Panc1 (cell line): ENCODE data around the gene NF1. TPM values are rescaled to one million over a fixed set of nuclear protein-coding genes. Genes with fewer than 3 reads are reported as not detected.

Experiments used
- ATAC-seq: fragments of 200-7000 bp; cut with Tn5 transposase; 2 replicates; pipeline ENCODE4 v1.9.1; 2020; ENCODE audit warnings: mild to moderate bottlenecking, moderate library complexity
- BruUV-seq: library from RNA; stranded (reverse); fragments of 400-500 nt; replicated peaks from 2 replicates; lab custom pipeline; 2021; lab: Mats Ljungman, UMichigan
- CTCF ChIA-PET: fragments of 300-600 bp; sonication (Branson Sonifier 250); formaldehyde crosslinking; loops from one replicate; lab custom pipeline; 2022; ENCODE audit warnings: antibody characterized with exemption; lab: Charles Lee
- POLR2A ChIA-PET: fragments of 300-600 bp; sonication (Branson Sonifier 250); formaldehyde crosslinking; loops from one replicate; lab custom pipeline; 2022; ENCODE audit warnings: antibody characterized with exemption; lab: Charles Lee
- DNase-seq: peaks from one replicate; pipeline ENCODE4 v3.0.0-alpha.2; 2010; ENCODE audit warnings: low read depth, low spot score
- H3K27ac ChIP-seq: 2 replicates; pipeline ENCODE4 v1.5.1; 2011; ENCODE audit warnings: mild to moderate bottlenecking, low read length, inconsistent platforms
- H3K27me3 ChIP-seq: fragments of 200-500 bp; sonication (Bioruptor generic); 2 replicates; pipeline ENCODE4 v1.6.0; 2014; ENCODE audit warnings: low read length, inconsistent platforms; ENCODE audit not compliant: control insufficient read depth, insufficient read depth
- H3K36me3 ChIP-seq: fragments of 200-500 bp; sonication (Bioruptor generic); 2 replicates; pipeline ENCODE4 v1.5.1; 2014; ENCODE audit warnings: inconsistent platforms, mild to moderate bottlenecking, low read length, moderate library complexity; ENCODE audit not compliant: control insufficient read depth, insufficient read depth
- H3K4me1 ChIP-seq: 2 replicates; pipeline ENCODE4 v1.5.1; 2011; ENCODE audit warnings: inconsistent platforms, mild to moderate bottlenecking, low read length, moderate library complexity; ENCODE audit not compliant: control insufficient read depth, insufficient read depth
- H3K4me3 ChIP-seq, 2 experiments: 2 replicates each; pipeline ENCODE4 v1.5.1; 2011 to 2012; ENCODE audit warnings: low read depth in 2 of 2, low read length in 2 of 2, mild to moderate bottlenecking in 2 of 2, inconsistent platforms in 1 of 2, moderate library complexity in 1 of 2
- H3K9me3 ChIP-seq: fragments of 200-500 bp; sonication (Bioruptor generic); 2 replicates; pipeline ENCODE4 v1.5.1; 2014; ENCODE audit warnings: low read depth, mild to moderate bottlenecking, inconsistent platforms, low read length, moderate library complexity; ENCODE audit not compliant: control insufficient read depth, insufficient read depth
- POLR2AphosphoS5 ChIP-seq: IDR thresholded peaks from 2 replicates; pipeline ENCODE4 v1.6.1; 2012; ENCODE audit warnings: mild to moderate bottlenecking, low read depth, low read length, moderate library complexity
- SIN3A ChIP-seq: IDR thresholded peaks from 2 replicates; pipeline ENCODE4 v1.6.1; 2012; ENCODE audit warnings: low read depth, mild to moderate bottlenecking, low read length, moderate library complexity, borderline replicate concordance; ENCODE audit not compliant: insufficient read depth
- TCF7L2 ChIP-seq: IDR thresholded peaks from 2 replicates; pipeline ENCODE4 v1.6.1; 2011; ENCODE audit warnings: mild to moderate bottlenecking, low read depth, low read length, inconsistent platforms
- in situ Hi-C: cut with HindIII; loops from 2 replicates; pipeline ENCODE4 v1.10.0; 2016; ENCODE audit warnings: low sequenced_read_pairs, low pct_unique_long_range_greater_than_20kb
- intact Hi-C: fragments of 100-400 bp; cut with micrococcal nuclease; formaldehyde crosslinking; loops from one replicate; pipeline ENCODE4 v1.10.0; 2022; ENCODE audit not compliant: unreplicated experiment
- total RNA-seq: library from RNA; stranded (reverse); gene quantifications from one replicate; pipeline ENCODE4 v1.2.1, GENCODE V29; 2021; ENCODE audit not compliant: unreplicated experiment
- TF ChIP-seq, protein P1 (sequence below), 2 experiments: IDR thresholded peaks; 2 replicates each; pipeline ENCODE4 v1.6.1; 2011 to 2012; ENCODE audit warnings: low read depth in 2 of 2, control low read depth in 1 of 2, low read length in 1 of 2, mild to moderate bottlenecking in 1 of 2, moderate library complexity in 1 of 2; ENCODE audit not compliant: insufficient read depth in 1 of 2
- TF ChIP-seq, protein P2 (sequence below): fragments of 450-650 bp; IDR thresholded peaks from 2 replicates; pipeline ENCODE4 v1.5.1; 2017; ENCODE audit warnings: mild to moderate bottlenecking

The NF1 gene
- total RNA-seq, 1 experiment from 2014 or later = 82.5 TPM

DNA sequence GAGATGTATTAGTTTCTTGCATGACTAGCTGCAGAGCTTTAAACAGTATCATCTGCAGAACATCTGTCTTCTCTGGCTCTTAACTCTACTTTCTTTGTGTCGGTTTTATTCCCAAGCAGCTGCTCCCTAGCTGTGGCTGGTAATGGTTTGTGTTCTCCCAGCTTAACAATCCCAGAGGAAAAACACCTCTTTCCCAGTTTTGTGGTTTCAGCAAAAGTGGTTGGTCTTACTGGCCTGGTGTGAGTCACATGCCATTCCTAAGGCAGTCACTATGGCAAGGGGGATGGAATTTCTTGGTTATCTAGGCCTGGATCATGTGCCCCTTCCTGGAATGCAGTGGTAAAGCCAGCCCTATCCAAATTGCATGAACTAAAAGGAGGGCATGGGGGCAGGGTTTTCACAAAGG is 174.8 kb downstream of the NF1 start:
- ChIA-PET POLR2A (no interaction called here), CTCF (interaction anchor here (0.6 kb wide), 1 partner anchor 9 kb away, joined by 4 read pairs; no protein-coding TSS in a partner anchor)
- Histone ChIP-seq H3K27ac (no peak overlapping the region; the same call in 1 of the 2 replicates), H3K36me3 (peaks cover 9% of the 10 kb centered on the region), H3K9me3 (no peaks in the 10 kb centered on the region), H3K4me1 (peaks cover 9% of the 10 kb centered on the region; the same call in 1 of the 2 replicates), H3K27me3 (no peaks in the 10 kb centered on the region), H3K4me3 (no peak overlapping the region)
- BruUV-seq = no TSS peak
- TF ChIP-seq, protein P1, sequence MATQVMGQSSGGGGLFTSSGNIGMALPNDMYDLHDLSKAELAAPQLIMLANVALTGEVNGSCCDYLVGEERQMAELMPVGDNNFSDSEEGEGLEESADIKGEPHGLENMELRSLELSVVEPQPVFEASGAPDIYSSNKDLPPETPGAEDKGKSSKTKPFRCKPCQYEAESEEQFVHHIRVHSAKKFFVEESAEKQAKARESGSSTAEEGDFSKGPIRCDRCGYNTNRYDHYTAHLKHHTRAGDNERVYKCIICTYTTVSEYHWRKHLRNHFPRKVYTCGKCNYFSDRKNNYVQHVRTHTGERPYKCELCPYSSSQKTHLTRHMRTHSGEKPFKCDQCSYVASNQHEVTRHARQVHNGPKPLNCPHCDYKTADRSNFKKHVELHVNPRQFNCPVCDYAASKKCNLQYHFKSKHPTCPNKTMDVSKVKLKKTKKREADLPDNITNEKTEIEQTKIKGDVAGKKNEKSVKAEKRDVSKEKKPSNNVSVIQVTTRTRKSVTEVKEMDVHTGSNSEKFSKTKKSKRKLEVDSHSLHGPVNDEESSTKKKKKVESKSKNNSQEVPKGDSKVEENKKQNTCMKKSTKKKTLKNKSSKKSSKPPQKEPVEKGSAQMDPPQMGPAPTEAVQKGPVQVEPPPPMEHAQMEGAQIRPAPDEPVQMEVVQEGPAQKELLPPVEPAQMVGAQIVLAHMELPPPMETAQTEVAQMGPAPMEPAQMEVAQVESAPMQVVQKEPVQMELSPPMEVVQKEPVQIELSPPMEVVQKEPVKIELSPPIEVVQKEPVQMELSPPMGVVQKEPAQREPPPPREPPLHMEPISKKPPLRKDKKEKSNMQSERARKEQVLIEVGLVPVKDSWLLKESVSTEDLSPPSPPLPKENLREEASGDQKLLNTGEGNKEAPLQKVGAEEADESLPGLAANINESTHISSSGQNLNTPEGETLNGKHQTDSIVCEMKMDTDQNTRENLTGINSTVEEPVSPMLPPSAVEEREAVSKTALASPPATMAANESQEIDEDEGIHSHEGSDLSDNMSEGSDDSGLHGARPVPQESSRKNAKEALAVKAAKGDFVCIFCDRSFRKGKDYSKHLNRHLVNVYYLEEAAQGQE (IDR thresholded peaks at IDR 0.05; ENCODE audit: insufficient read depth in 1 of 2, low read depth in 2 of 2, low read length in 1 of 2) = no peak
- TF ChIP-seq POLR2AphosphoS5 = no peak
- TF ChIP-seq, protein P2, sequence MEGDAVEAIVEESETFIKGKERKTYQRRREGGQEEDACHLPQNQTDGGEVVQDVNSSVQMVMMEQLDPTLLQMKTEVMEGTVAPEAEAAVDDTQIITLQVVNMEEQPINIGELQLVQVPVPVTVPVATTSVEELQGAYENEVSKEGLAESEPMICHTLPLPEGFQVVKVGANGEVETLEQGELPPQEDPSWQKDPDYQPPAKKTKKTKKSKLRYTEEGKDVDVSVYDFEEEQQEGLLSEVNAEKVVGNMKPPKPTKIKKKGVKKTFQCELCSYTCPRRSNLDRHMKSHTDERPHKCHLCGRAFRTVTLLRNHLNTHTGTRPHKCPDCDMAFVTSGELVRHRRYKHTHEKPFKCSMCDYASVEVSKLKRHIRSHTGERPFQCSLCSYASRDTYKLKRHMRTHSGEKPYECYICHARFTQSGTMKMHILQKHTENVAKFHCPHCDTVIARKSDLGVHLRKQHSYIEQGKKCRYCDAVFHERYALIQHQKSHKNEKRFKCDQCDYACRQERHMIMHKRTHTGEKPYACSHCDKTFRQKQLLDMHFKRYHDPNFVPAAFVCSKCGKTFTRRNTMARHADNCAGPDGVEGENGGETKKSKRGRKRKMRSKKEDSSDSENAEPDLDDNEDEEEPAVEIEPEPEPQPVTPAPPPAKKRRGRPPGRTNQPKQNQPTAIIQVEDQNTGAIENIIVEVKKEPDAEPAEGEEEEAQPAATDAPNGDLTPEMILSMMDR = no peak
- TF ChIP-seq SIN3A = no peak
- TF ChIP-seq TCF7L2 = no peak
- DNase-seq (peak; percentile 24), ATAC-seq (peak; percentile 97)
- in situ Hi-C loops (no loop called here), intact Hi-C loops (no loop called here)

DNA sequence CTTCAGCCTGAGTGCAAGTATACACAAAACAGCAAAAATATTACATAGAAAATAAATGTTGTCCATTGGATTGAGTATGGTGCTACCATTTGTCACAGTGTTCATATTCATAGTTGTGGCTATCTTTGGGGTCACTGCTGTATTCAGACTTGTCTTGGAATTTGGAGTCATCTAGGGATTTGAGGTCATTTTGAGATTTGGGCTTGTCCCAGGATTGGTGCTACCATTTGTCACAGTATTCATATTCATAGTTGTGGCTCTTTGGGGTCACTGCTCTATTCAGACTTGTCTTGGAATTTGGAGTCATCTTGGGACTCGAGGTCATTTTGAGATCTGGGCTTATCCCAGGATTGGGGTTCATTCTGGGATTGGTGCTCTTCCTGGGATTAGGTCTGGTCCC is 177.5 kb downstream of the NF1 start:
- ATAC-seq (no peak), DNase-seq (no peak)
- TF ChIP-seq TCF7L2 (no peak), POLR2AphosphoS5 (no peak), SIN3A (no peak)
- TF ChIP-seq, protein P1 (IDR thresholded peaks at IDR 0.05; ENCODE audit: insufficient read depth in 1 of 2, low read depth in 2 of 2, low read length in 1 of 2) = no peak
- TF ChIP-seq, protein P2 = no peak
- intact Hi-C loops (no loop called here), in situ Hi-C loops (no loop called here)
- Histone ChIP-seq H3K36me3 (no peaks in the 10 kb centered on the region), H3K4me1 (peaks cover 9% of the 10 kb centered on the region; the same call in 1 of the 2 replicates), H3K27ac (no peak overlapping the region), H3K27me3 (no peaks in the 10 kb centered on the region), H3K9me3 (no peaks in the 10 kb centered on the region), H3K4me3 (no peak overlapping the region)
- POLR2A ChIA-PET = no interaction called here
- no TSS peak for BruUV-seq
- CTCF ChIA-PET = no interaction called here
